ENCODE measurements around the gene COL6A6.

COL6A6 gene

GRCh38 chr3:130516645-130517512 lies at the start of gene COL6A6:
TSS of gene COL6A6 (plus strand) at chr3:130517177. CDS start at chr3:130560365, 43,188 bp downstream.
- DNase-seq (ENCODE audit: low read depth) = no peak

GRCh38 chr3:130468311-130468710 lies 48.7 kb upstream of the COL6A6 start:
- DNase-seq (ENCODE audit: low read depth) = no peak

GRCh38 chr3:130470126-130470525 lies 46.9 kb upstream of the COL6A6 start:
- no peak for DNase-seq (ENCODE audit: low read depth)

GRCh38 chr3:130473416-130473815 lies 43.6 kb upstream of the COL6A6 start:
- no peak for DNase-seq (ENCODE audit: low read depth)

GRCh38 chr3:130480736-130481135 lies 36.2 kb upstream of the COL6A6 start:
- no peak for DNase-seq (ENCODE audit: low read depth)

- DNase-seq (ENCODE audit: low read depth) = no peak
Measured at GRCh38 chr3:130488288-130488687, 28.7 kb upstream of the COL6A6 start.

- DNase-seq (ENCODE audit: low read depth) = no peak
Measured at GRCh38 chr3:130488769-130489450, 28.1 kb upstream of the COL6A6 start.

- DNase-seq (ENCODE audit: low read depth) = no peak
Measured at GRCh38 chr3:130490241-130490640, 26.7 kb upstream of the COL6A6 start.

GRCh38 chr3:130491431-130491830 lies 25.5 kb upstream of the COL6A6 start:
- DNase-seq (ENCODE audit: low read depth) = no peak

- DNase-seq (ENCODE audit: low read depth) = no peak
Measured at GRCh38 chr3:130504701-130505100, 12.3 kb upstream of the COL6A6 start.

- DNase-seq (ENCODE audit: low read depth) = no peak
Measured at GRCh38 chr3:130506031-130506430, 10.9 kb upstream of the COL6A6 start.

GRCh38 chr3:130507746-130508145 lies 9.2 kb upstream of the COL6A6 start:
- no peak for DNase-seq (ENCODE audit: low read depth)

GRCh38 chr3:130509008-130509407 lies 8.0 kb upstream of the COL6A6 start:
- DNase-seq (ENCODE audit: low read depth) = no peak

- DNase-seq (ENCODE audit: low read depth) = no peak
Measured at GRCh38 chr3:130514681-130515080, 2.3 kb upstream of the COL6A6 start.

- no peak for DNase-seq (ENCODE audit: low read depth)
Measured at GRCh38 chr3:130515755-130516154, 1.2 kb upstream of the COL6A6 start.

- DNase-seq (ENCODE audit: low read depth) = no peak
Measured at GRCh38 chr3:130517602-130518001, 625 bp downstream of the COL6A6 start.

GRCh38 chr3:130519754-130520153 lies 2.8 kb downstream of the COL6A6 start:
- no peak for DNase-seq (ENCODE audit: low read depth)

GRCh38 chr3:130522399-130522798 lies 5.4 kb downstream of the COL6A6 start:
- no peak for DNase-seq (ENCODE audit: low read depth)

GRCh38 chr3:130527426-130527825 lies 10.4 kb downstream of the COL6A6 start:
- no peak for DNase-seq (ENCODE audit: low read depth)

GRCh38 chr3:130528120-130528519 lies 11.1 kb downstream of the COL6A6 start:
- no peak for DNase-seq (ENCODE audit: low read depth)

GRCh38 chr3:130529486-130530215 lies 12.7 kb downstream of the COL6A6 start:
- no peak for DNase-seq (ENCODE audit: low read depth)

- DNase-seq (ENCODE audit: low read depth) = no peak
Measured at GRCh38 chr3:130533247-130533646, 16.3 kb downstream of the COL6A6 start.
